ENCODE data around the gene SLX4IP.

The SLX4IP gene

DNA sequence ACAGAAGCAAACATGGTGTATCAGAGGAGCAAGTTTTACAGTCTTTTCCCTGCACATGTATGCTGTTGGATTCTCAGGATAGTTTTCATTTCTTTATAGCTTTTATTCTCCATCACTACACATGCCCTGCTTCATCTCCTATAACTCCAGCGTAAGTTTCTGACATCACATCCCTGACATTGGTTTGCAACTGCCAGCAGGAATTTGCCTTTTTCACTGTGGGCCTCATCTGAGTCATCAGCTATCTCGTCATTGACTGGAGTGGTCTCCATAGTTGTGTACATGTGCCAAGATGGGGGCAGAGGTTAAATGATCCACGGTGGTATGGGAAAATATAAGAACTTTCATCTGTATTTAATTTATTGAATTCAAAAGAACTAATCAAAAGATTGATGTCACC, 96.7 kb downstream of the SLX4IP start:
- TF ChIP-seq, protein P1, sequence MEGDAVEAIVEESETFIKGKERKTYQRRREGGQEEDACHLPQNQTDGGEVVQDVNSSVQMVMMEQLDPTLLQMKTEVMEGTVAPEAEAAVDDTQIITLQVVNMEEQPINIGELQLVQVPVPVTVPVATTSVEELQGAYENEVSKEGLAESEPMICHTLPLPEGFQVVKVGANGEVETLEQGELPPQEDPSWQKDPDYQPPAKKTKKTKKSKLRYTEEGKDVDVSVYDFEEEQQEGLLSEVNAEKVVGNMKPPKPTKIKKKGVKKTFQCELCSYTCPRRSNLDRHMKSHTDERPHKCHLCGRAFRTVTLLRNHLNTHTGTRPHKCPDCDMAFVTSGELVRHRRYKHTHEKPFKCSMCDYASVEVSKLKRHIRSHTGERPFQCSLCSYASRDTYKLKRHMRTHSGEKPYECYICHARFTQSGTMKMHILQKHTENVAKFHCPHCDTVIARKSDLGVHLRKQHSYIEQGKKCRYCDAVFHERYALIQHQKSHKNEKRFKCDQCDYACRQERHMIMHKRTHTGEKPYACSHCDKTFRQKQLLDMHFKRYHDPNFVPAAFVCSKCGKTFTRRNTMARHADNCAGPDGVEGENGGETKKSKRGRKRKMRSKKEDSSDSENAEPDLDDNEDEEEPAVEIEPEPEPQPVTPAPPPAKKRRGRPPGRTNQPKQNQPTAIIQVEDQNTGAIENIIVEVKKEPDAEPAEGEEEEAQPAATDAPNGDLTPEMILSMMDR (conservative IDR thresholded peaks at IDR 0.05; ENCODE audit: low read depth), result no peak
- H3K27ac ChIP-seq, result no peak overlapping the region
- no peak for DNase-seq (ENCODE audit: low spot score)
- POLR2A ChIA-PET (ENCODE audit: low non-redundant PET), result no interaction called here
- CTCF ChIA-PET, result interaction anchor here (0.6 kb wide), 1 partner anchor 99 kb away, joined by 3 read pairs; no protein-coding TSS in a partner anchor

DNA sequence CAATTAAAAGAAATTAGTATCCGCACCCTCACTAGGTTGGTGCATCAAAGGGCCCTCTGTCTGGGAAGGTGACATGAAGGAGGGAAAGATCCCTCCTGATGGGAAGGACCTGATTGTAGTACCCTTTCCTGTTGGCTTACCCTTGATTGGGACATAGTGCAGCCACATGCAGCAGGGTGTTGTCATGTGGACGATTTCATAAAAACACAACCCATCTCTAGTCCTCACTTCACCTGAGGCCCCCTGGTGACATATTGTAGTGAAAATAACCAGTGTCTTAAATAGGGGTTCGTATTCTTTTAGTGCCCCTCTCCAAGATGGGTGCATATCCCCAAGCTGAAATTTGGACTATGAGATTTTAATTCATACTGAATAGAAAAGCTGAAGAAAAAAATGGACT, 97.3 kb downstream of the SLX4IP start:
- TF ChIP-seq, protein P1 (conservative IDR thresholded peaks at IDR 0.05; ENCODE audit: low read depth), result no peak
- no peak overlapping the region for H3K27ac ChIP-seq
- ChIA-PET CTCF (interaction anchor here (0.6 kb wide), 1 partner anchor 99 kb away, joined by 3 read pairs; no protein-coding TSS in a partner anchor), POLR2A (ENCODE audit: low non-redundant PET) (no interaction called here)
- DNase-seq (ENCODE audit: low spot score), result no peak

DNA sequence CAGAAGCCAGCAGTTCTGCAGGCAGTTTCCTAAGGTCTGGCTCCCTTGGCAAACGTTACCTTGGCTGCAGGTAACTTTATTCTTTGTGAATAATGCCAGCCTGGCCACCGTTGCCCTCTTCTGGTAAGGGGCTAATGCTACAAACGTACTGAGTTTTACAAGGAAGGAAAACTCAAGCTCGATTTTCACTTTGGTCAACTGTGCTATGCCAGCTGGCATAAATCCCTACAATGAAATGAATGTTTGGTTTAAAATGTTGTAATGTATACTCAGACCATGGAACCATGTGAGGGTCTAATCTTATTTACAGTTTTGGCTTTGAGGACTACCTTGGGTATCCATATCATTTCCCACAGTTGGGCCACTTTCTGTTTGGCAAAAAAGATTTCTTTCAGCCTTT, 101.4 kb downstream of the SLX4IP start:
- H3K27ac ChIP-seq, result no peak overlapping the region
- TF ChIP-seq, protein P1 (conservative IDR thresholded peaks at IDR 0.05; ENCODE audit: low read depth), result peak; percentile 60
- CTCF ChIA-PET, result interaction anchor here (0.5 to 0.6 kb wide), 5 partner anchors 12 to 1090 kb away, joined by 3 to 5 read pairs (median 3); no protein-coding TSS in a partner anchor
- no peak for DNase-seq (ENCODE audit: low spot score)
- POLR2A ChIA-PET (ENCODE audit: low non-redundant PET), result interaction anchor here (0.6 kb wide), 1 partner anchor 135 kb away, joined by 6 read pairs; no protein-coding TSS in a partner anchor

DNA sequence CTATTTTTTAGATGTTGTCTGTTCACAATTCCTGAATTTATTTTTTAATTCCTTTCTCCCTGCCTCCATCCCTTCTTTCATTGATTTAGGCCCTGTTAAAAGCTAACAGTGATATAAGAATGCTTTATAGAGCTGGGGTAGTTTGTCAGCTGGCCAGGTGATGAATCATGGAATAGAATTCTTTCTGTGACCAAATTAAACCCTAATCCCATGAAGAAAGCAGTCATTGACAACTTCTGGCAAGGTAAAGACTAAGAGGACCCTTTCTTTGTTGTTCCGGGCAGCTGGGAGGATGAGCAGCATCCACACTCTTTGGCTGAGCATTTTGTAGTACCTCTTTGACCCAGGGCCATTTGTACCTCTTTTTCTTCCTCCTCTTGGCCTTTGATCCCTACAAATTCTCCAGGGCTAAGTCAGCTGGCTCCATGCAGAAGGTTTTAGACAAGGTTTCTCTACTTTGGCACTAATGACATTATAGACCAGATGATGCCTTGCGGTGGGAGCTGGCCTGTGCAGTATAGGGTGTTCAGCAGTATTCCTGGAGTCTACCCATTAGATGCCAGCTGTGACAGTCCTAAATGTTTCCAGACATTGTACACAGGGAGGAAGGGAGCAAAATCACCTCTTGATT, 102.9 kb downstream of the SLX4IP start:
- TF ChIP-seq, protein P1 (conservative IDR thresholded peaks at IDR 0.05; ENCODE audit: low read depth), result no peak
- CTCF ChIA-PET, result no interaction called here
- H3K27ac ChIP-seq, result no peak overlapping the region
- POLR2A ChIA-PET (ENCODE audit: low non-redundant PET), result no interaction called here
- no peak for DNase-seq (ENCODE audit: low spot score)

DNA sequence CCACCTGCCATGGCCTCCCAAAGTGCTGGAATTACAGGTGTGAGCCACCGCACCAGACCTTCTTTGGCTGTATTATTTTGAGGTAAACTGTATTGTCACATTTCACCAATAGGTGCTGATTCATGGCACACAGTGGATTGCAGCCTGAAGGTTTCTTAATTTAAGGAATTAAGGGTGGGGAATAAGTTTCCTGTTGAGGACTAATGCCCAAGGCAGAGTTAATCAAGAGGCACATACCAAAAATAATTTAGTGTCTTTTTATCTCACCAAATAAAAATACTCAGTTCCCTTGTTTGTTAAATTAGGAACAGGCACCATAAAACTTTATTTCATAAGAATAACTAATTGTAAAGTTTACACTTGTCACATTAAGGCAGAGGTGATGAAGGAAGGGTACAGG, 103.7 kb downstream of the SLX4IP start:
- TF ChIP-seq, protein P1 (conservative IDR thresholded peaks at IDR 0.05; ENCODE audit: low read depth), result no peak
- CTCF ChIA-PET, result no interaction called here
- DNase-seq (ENCODE audit: low spot score), result no peak
- POLR2A ChIA-PET (ENCODE audit: low non-redundant PET), result no interaction called here
- H3K27ac ChIP-seq, result no peak overlapping the region

DNA sequence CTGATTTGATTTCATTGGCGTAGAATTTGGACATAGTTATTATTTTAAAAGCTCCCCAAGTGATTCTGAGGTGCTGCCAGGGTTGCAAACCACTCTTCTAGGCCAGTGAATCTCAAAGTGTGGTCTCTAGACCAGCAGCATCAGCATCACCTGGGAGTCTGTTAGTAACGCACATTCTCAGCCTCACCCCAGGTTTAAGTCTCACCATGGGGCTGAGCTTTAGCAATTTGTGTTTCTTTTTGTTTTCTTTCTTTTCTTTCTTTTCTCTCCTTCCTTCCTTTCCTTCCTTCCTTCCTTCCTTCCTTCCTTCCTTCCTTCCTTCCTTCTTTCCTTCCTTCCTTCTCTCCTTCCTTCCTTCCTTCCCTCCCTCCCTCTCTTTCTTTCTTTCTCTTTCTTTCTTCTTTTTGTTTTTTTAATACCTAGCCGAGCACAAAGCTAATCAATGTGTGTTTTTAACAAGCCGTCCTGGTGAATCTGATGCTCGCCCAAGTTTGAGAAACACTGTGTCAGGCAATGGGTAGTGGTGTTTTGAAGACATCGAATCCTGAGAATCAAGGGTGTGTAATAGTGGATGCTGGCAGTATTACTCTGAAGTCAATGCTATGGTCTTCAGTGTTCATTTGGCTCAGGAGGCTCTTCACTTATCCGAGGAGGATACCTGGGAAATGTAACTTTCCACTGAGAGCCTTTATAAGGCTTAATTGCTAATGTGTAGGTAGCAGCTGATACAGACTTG, 104.9 kb downstream of the SLX4IP start:
- POLR2A ChIA-PET (ENCODE audit: low non-redundant PET), result no interaction called here
- no peak overlapping the region for H3K27ac ChIP-seq
- CTCF ChIA-PET, result interaction anchor here (0.6 kb wide), 1 partner anchor 12 kb away, joined by 3 read pairs; no protein-coding TSS in a partner anchor
- TF ChIP-seq, protein P1 (conservative IDR thresholded peaks at IDR 0.05; ENCODE audit: low read depth), result no peak
- no peak for DNase-seq (ENCODE audit: low spot score)
